ENCODE results near the gene CYFIP1.

Gene CYFIP1

DNA sequence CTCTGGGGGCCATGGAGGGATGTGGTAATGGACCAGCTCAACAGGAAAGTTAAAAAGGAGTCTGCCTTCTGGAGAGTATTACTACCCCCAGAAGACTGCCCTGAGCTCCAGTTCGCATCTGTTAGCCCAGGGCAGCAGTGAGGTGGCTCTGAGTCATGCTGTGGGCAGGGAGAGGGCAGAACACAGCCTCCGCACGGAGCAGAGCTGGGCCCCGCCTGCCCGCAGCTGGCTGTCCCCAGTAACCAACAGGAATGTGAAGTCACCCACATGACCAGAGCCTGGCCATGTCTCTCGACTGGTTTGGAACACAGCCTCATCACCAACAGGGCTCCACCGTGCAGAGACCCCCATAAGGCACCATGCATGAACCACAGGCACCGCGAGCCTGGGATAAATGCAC lies 62.1 kb downstream of the CYFIP1 start:
- no peak for FAIRE-seq
- DNase-seq (ENCODE audit: low spot score), result peak; percentile 41

DNA sequence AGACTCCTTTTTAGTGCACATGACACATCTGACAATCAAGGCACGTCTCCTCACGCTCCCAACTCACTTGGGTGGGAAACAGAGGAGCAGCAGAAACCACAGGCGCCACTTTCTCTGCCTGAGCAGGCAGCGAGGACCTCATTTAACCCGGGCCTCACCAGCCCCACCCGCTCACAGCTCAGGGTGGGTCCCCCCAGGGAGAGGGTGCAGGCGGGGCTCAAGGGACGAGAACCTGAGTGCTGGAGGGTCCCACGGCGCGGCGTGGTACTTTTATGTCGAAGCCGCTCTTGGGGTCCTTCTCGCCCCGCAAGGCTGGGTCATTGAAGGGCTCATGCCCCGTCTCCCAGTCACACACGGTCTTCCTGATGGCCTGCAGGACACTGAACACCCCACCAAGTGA lies 62.6 kb downstream of the CYFIP1 start:
- FAIRE-seq (no peak), DNase-seq (ENCODE audit: low spot score) (no peak)

DNA sequence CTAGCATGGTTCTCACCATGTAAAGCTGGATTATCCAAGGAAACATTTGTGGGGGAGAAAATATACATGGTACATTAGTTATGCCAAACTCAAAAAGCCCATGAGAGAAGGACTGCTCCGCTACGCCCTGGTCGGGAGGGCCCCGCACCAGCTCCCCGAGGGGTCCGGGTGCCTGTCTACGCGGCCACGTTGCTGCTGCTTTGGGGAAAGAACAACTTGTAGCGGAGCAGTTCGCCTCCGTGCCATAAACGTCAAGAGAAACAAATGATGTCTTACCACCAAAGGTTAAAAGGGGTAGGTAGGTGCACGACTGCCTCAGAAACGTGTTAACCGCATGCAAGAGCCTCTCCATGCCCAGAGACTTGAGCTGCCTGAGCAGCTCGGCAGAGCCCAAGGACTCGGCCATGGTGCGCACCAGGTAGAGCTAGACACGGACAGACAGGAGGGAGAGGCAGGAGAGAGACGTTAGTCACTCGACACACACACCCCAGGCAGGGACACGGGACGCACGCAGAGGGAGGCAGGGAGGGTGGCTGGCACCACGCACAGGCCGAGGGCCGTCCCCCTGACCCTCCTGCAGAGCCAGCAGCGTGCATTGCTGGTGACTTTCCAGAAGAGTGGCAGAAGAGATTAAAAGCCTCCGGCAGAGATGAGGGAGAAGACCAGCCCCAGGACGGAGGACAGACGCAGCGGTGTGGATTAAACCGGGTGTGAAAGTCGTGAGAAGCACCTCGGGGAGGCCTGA lies 63.4 kb downstream of the CYFIP1 start:
- FAIRE-seq (no peak), DNase-seq (ENCODE audit: low spot score) (no peak)

DNA sequence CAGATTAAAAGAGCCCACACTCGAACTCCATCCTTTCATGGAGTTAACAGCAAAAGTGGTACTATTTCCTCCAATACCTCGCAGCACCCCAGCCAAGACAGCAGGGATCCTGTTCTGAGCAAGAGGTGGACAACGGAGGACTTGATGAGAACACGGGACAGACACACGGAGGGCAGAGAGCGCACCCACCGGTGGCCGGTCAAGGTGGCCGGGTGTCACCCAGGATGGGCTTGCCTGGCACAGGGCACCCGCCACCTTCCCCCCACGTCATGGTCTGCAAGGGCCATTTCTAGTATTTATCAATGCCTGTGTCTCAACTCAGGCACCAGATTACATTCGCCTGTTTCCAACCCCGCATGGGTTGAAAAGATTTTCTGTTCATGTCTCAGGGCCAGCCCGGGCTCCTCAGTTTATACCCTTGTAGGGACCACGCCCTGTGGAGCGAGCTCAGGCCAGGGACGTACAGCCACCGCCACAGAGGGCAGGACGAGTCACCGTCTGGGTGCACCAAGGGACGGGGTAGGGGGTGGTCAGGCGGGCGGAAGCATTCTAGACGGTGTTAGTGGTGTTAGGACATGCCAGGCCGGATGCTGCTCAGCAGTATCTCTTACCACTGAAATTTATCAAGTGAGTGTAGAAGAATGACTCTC lies 64.2 kb downstream of the CYFIP1 start:
- FAIRE-seq, result no peak

DNA sequence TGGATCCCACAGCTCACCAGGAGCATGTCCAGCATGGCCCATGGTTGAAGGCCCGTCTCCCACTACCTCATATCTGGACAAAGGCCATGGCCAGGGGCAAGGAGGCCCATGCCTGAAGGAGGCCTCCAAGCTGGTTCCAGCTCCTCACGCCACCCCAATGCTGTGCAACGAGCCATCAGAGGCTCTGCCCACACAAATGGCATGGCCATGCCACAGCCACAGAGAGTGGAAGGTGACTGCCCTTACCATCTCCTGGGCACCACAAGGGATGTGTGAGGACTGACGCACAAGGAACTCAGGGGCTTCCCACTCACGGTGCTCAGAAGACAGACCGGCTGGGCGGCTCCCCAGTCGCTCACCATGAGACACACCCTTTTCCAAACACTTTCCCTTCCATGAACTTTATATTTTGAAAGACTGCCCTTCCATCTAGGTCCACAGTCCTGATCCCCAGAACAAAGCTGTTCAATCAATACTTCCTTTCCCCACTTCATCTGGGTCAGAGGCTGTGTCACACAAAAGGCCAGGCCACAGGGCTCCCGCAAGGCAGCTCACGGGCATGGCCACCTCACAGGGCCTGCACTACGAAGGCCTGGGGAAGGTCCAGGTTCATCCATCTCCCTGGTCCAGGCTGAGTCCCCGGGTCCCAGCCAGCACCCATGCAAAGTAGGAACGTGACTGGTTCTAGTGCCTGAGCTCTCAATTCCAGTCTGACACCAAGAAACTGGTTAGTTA lies 66.4 kb downstream of the CYFIP1 start:
- DNase-seq (ENCODE audit: low spot score) (no peak), FAIRE-seq (no peak)

More for the DNA sequence above, 64.2 kb downstream of the CYFIP1 start:
- no peak for DNase-seq (ENCODE audit: low spot score)

DNA sequence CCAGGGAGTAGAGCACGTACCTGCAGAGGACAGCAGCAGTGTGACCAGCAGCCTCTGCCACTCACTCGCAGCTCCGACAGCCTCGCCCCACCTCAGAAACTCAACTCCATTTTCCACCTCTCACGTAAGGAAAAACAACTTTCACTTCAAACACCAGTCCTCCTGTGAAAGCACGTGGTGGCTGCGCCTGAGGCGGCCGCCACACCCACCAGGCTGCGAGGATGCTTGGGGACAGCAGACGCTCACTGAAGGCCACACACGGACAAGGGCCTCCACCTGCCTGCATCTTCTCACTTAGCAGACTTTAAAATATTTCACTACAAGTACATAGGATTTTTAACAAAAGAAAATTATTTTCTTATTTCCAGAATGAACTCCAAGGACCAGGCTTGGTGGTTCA lies 67.9 kb downstream of the CYFIP1 start:
- FAIRE-seq (no peak), DNase-seq (ENCODE audit: low spot score) (no peak)

DNA sequence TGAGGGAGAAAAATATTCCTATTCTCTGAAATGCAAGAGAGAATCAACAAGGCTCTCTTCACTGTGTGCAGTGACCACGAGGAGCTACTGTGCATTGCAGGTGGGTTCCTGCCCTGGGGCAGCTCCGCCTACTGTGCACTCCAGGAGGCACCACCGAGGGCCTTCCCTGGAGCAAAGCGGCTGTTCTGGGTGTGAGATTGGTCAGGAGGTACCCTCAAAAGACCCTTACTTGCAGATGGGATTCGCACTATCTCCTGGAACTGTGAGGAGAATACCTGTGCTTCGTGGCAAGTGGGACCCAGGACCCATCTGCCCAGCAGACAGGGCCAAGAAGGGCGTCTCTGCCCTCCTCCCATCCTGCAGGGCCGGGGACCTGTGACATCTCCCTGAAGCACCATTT lies 68.9 kb downstream of the CYFIP1 start:
- DNase-seq (ENCODE audit: low spot score), result no peak
- no peak for FAIRE-seq

DNA sequence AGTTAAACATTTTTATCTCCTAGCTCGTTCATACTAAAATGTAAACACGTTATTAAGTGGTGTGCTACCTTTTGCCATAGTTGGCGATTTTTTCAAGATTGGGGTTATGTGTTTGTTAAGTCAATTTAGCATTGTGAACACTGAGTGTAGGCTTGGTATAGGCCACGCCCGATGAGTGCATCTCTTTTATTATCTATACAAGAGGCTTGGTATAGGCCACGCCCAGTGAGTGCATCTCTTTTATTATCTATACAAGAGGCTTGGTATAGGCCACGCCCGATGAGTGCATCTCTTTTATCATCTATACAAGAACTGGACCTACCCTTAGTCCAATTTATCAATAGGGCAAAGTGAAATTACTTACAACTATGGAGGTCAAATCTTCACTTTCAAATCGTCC lies 71.3 kb downstream of the CYFIP1 start:
- FAIRE-seq, result no peak
- no peak for DNase-seq (ENCODE audit: low spot score)

DNA sequence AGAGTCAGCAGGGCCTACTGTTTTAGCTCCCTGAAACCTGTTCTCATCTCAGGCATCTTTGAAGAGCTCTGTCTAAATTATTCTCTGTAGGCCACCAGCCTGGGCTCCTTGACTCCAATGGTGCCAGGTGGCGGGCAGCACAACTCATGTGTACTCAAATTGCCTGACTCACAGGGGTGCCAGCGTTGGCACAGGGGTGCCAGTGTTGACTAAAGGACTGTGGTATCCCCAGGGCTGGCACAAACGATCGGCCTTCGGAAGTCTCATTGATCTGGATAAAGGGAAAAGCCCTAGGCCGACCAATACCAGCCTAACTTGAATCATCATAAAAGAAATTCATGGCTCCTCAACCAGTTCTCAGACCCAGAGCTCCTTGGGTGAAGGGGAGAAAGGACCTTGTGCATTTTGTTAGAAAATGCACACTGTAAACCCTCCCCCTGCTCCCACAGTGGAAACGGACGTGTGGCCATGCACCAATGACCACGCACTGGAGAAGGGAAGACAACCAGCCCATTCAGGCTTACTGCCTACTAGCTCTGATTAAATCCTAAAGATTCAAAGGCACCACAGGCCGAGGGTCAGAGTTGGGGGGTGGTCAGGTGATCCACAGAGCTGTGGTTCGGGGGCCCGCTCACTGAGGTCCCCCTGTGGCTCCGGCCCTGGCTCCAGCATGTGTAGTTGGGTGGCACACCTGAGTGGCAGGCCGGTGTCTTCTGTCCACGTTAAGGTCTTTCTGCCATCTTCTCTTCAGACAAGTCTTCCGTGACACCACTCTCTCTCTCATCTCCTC lies 72.8 kb downstream of the CYFIP1 start:
- FAIRE-seq, result no peak
- DNase-seq (ENCODE audit: low spot score), result no peak

DNA sequence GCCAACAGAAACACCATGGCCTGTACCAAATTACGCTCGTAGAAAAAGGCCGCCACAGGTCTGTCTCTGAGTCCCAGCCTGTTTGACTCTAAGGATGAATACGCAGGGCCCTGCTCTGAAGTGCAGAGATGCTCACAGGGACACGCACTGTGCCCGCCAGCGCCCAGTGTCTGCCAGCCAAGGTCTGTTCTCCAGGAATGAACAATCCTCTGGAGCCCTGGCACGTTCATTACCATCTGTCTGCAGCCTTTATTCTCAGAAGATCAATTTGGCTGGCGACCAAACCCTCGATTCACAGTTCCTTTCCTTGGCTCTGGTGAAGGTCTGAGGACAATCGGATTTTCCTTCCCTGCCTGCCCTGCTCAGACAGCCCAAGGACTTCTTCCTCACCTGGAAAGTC lies 75.4 kb downstream of the CYFIP1 start:
- FAIRE-seq, result no peak
- DNase-seq (ENCODE audit: low spot score), result no peak

DNA sequence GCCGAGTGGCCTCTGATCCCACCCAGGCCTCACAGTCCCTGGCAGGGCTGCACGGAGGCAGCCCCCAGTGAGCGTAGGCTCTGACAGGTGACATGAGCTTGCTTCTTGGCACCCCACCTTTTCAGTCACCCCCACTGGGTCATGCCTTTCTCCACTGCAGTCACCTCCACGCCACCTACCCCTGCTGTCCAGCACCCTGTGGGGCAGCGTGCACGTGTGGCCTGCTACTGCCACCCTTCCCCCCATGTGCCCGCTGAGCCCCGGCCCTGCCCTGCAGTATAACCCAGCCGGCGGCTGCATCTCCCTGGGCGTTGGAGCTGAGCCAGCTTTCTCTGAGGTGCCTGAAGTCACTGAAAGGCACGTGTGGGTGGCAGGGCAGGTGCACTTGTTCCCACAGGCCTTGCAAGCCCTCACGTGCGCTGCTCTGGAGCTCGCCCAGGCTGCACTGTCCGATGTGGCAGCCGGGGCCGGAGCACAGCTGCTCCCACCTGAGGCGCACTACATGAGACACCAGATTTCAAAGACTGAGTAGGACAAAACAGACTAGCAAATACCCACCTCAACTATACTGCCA lies 76.1 kb downstream of the CYFIP1 start:
- FAIRE-seq (no peak), DNase-seq (ENCODE audit: low spot score) (no peak)

DNA sequence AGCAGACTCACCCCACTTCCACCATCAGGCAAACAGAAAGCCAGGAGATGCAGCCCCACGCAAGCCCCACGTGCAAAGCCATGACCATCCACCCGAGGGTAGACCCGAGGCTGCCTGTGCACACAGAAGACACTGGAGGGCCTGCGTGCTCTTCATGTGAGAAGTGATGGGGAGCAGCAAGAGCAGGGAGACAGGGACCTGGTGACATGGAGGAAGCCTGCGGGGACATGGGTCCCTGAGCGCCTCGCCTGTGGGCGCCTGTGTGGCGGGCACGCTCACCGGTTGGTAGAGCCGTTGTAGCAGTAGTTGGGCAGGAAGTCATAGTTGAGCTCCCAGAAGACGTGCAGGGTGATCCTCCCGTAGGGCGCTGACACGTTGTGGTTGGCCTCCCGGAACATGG lies 76.7 kb downstream of the CYFIP1 start:
- no peak for DNase-seq (ENCODE audit: low spot score)
- FAIRE-seq, result no peak

DNA sequence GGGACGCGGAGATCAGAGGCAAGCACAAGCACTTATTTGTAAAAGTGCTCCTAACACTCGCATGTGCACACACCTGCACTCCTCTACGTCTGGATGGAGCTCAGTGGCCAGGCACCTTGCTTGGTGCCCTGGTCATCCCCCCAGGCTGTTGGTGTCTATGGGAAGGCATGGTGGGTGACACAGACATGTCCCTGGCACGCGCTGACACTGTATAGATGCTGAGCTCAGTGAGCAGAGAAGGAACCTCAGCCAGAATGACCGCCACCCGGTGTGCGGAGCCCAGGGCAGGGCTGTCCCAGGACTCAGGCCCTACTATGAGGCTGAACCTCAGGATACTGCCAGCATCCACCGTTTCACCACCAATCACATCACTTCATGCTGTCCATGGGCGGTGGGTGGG lies 77.2 kb downstream of the CYFIP1 start:
- DNase-seq (ENCODE audit: low spot score) (no peak), FAIRE-seq (no peak)

DNA sequence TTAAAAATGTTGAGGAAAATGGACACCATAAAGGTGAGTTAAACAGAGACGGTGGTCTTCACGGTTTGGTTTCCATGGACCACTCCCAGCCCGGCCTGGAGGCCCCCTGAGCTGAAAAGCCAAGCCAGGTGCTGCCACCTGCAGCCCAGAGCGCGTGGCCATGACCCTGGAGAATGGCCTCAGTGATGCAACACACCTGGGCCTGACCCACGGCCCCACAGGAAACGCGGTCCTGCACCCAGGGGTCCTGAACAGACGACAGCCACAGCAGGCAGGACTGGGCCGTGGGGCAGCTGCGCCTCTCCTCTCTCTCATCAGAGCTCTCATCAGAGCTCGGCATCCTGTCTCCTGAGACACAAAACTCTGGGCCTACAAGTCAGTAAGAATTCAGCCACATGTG lies 77.6 kb downstream of the CYFIP1 start:
- FAIRE-seq (no peak), DNase-seq (ENCODE audit: low spot score) (no peak)

DNA sequence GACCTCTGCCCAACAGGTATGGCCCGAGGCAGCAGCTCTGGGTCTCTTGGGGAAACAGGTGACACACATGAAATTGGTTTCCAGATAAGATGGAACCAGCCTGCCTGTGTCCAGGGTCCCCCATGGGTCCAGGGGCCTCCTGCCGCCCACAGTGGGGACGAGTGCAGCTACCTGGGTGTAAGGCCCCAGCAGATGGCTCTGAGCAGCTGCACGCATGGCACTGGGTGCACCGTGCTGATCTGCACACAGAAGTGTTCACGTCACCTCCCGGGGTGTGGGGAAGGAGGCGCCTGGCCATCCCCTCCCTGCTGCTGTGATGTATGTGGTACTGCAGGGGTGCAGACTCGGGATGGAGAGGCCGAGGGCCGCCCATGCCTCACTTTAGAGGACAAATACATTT lies 78.1 kb downstream of the CYFIP1 start:
- DNase-seq (ENCODE audit: low spot score), result no peak
- FAIRE-seq, result no peak

DNA sequence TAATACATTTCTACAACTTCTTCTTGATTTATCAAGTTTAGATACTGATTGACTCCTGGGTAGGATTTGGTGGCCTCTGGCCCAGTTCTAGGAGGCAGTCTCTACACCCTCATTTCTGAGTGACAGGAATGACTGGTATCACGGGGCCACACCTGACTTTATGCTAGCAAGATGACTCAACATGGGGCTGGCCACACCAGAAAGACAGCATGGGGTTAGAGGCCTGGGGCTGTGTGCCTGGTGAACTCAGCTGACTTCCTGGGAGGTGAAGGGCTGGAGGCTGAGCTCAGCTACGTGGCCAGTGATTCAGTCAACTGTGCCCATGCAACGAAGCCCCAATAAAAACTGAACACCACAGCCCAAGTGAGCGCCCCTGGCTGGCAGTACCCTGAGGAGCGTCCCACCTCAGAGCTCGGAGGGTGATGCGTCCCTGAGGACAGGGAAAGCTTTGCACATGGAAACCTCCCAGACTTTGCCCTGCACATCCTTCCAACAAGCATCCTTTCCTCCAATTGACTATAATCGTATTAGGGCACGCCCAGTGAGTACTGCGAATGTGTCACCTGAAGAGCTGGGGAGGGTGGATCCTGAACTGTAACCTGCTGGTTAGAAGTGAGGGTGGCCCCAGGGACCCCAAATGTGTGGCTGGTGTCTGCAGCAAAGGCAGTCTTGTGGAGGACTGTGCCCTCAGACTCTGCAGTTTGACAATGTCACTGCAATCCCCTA lies 84.5 kb downstream of the CYFIP1 start:
- FAIRE-seq (no peak), DNase-seq (ENCODE audit: low spot score) (peak; percentile 85)

DNA sequence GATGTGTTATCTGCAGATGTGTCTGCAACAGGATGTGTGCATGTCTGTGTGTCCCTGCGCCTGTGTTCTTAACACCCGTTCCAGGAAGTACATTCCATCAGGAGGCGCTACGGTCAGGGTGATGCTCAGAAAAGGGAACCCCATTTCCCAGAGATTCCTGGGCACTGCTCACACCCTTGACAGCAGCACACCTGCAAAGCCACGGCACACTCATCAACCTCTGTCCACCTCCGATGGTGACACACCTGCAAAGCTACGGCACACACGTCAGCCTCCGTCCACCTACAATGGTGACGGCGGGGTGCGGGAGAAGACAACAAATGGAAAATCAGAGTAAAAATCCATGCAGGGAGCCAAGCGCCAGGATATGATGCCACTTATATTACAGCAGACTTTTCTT lies 86.3 kb downstream of the CYFIP1 start:
- FAIRE-seq (no peak), DNase-seq (ENCODE audit: low spot score) (no peak)

DNA sequence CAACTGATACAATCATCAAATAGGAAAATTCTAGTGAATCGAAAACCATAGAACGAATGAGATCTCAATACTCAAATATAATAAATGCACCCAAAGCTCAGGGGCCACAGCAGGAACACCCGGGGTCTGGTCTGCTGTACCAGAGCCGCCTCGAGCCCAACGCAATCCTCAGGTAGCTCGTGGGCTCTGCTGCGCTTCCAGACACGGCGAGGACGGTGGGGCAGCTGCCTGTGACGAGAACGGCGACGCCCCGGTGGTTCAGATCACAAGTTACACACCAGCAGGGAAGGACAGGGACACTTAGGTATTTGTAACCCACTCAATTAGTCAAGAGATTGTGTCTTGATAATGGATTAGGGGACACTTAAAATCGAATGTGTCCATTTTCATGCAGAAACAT lies 87.1 kb downstream of the CYFIP1 start:
- FAIRE-seq, result no peak
- DNase-seq (ENCODE audit: low spot score), result no peak

DNA sequence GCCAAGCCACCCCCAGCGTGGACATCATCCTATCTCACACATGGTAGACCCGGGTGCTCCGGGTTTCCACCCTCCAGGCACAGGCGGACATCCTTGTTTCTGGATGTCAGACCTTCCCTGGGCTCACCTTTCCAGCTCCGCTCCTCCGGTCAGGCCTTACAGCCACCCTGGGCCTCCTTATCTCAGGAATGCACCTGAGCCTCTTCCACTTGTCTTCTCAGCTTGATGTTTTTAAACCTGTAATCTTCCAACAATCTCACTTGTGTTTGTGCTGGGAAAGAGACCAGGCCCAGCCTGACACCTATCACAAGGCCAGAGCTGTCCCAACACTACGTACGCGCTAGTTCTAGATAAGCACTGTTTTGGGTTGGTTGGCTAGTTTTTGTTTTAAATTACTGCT lies 87.8 kb downstream of the CYFIP1 start:
- FAIRE-seq, result no peak
- DNase-seq (ENCODE audit: low spot score), result no peak

DNA sequence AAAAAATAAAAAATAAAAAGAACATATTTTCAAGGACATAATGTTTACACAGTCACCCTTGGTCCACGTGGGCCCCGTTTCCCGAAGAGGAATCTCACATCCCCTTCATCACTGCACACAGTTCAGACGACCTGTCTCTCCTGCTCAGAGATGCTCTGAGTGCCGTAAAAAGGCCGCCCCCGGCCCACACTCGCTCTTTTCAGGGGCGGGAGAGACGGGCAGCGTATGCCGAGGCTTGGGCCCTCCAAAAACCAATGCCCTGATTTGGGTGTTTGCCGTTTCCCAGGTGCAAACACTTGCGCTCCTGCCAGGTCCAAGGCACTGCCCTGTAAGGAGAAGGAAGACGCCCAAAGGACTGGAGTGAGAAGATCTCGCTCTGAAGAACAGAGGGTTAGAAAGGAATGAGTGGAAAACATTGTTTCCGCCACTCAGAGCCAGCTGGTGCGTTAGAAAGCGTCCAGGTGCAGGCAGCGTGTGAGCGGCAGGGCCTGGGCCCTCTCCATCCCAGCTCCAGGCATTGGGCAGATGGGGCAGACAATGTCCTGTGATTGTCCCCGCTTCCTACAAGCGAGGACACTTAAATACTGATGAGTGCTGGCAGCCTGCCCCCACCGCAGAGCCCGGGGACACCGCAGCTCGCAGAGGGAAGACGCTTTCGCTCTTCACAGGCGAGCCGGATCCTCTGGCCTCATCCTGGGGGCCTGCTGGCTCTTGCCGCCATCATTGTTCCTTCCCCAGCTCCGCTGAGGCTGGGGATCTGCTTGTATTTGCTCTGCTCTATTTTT lies 88.5 kb downstream of the CYFIP1 start:
- FAIRE-seq (no peak), DNase-seq (ENCODE audit: low spot score) (no peak)
